Measurements from ENCODE around the gene ZNF341. TPM values are rescaled to one million over a fixed set of nuclear protein-coding genes. Genes with fewer than 3 reads are reported as not detected.
"Not testable (repeated sequence)": the region's sequence is repeated elsewhere in the genome, so short reads cannot be mapped to it uniquely, and the experiment has no call there.

ZNF341 gene
- total RNA-seq, 2 experiments from 2014 or later = 5.8 to 6.8 TPM

GRCh38 chr20:33736962-33737361 lies 5.2 kb downstream of the ZNF341 start:
- Mint-ChIP-seq H3K4me3 (no peak overlapping the region), H3K4me1 (ENCODE audit: low read depth) (peaks cover 14% of the 10 kb centered on the region), H3K27me3 (ENCODE audit: low read depth) (no peaks in the 10 kb centered on the region), H3K9me3 (peaks cover 9% of the 10 kb centered on the region), H3K36me3 (ENCODE audit: low read depth) (peaks cover 18% of the 10 kb centered on the region), H3K27ac (no peak overlapping the region)
- no peak for DNase-seq
- intact Hi-C loops (cut with micrococcal nuclease) = no loop called here
- CTCF ChIA-PET = interaction anchor here (0.6 kb wide), 1 partner anchor 14 kb away, joined by 4 read pairs; no protein-coding TSS in a partner anchor

- DNase-seq = no peak
- intact Hi-C loops (cut with micrococcal nuclease) = no loop called here
- no peaks in the 10 kb centered on the region for H3K4me1 Mint-ChIP-seq (ENCODE audit: low read depth)
- no peak overlapping the region for H3K27ac Mint-ChIP-seq
- CTCF ChIA-PET = no interaction called here
- H3K36me3 Mint-ChIP-seq (ENCODE audit: low read depth) = peaks cover 18% of the 10 kb centered on the region
- H3K27me3 Mint-ChIP-seq (ENCODE audit: low read depth) = no peaks in the 10 kb centered on the region
- peaks cover 9% of the 10 kb centered on the region for H3K9me3 Mint-ChIP-seq
- H3K4me3 Mint-ChIP-seq = no peak overlapping the region
These were observed 7.7 kb downstream of the ZNF341 start for GRCh38 chr20:33739493-33739892.

- H3K9me3 Mint-ChIP-seq = peaks cover 9% of the 10 kb centered on the region
- no peak overlapping the region for H3K27ac Mint-ChIP-seq
- CTCF ChIA-PET = no interaction called here
These were observed 8.4 kb downstream of the ZNF341 start for GRCh38 chr20:33740189-33740588.

GRCh38 chr20:33744181-33744580 lies 12.4 kb downstream of the ZNF341 start:
- DNase-seq = no peak
- Mint-ChIP-seq H3K9me3 (no peaks in the 10 kb centered on the region), H3K36me3 (ENCODE audit: low read depth) (peaks cover 22% of the 10 kb centered on the region), H3K27me3 (ENCODE audit: low read depth) (no peaks in the 10 kb centered on the region), H3K27ac (no peak overlapping the region), H3K4me1 (ENCODE audit: low read depth) (no peaks in the 10 kb centered on the region), H3K4me3 (no peak overlapping the region)
- intact Hi-C loops (cut with micrococcal nuclease) = no loop called here
- CTCF ChIA-PET = no interaction called here

More at GRCh38 chr20:33740189-33740588, 8.4 kb downstream of the ZNF341 start:
- no peaks in the 10 kb centered on the region for H3K4me1 Mint-ChIP-seq (ENCODE audit: low read depth)
- H3K36me3 Mint-ChIP-seq (ENCODE audit: low read depth) = peaks cover 22% of the 10 kb centered on the region
- intact Hi-C loops (cut with micrococcal nuclease) = no loop called here
- H3K4me3 Mint-ChIP-seq = no peak overlapping the region
- no peak for DNase-seq
- H3K27me3 Mint-ChIP-seq (ENCODE audit: low read depth) = no peaks in the 10 kb centered on the region

- CTCF ChIA-PET = no interaction called here
- intact Hi-C loops (cut with micrococcal nuclease) = no loop called here
- H3K36me3 Mint-ChIP-seq (ENCODE audit: low read depth) = peaks cover 22% of the 10 kb centered on the region
- no peak for DNase-seq
- no peaks in the 10 kb centered on the region for H3K27me3 Mint-ChIP-seq (ENCODE audit: low read depth)
- H3K4me3 Mint-ChIP-seq = no peak overlapping the region
- H3K9me3 Mint-ChIP-seq = no peaks in the 10 kb centered on the region
- no peaks in the 10 kb centered on the region for H3K4me1 Mint-ChIP-seq (ENCODE audit: low read depth)
- no peak overlapping the region for H3K27ac Mint-ChIP-seq
These were observed 13.1 kb downstream of the ZNF341 start for GRCh38 chr20:33744773-33745385.

- H3K27ac Mint-ChIP-seq = no peak overlapping the region
These were observed 14.7 kb downstream of the ZNF341 start for GRCh38 chr20:33746325-33746998.

GRCh38 chr20:33751775-33752174 lies 20.0 kb downstream of the ZNF341 start:
- DNase-seq = no peak
- H3K36me3 Mint-ChIP-seq (ENCODE audit: low read depth) = peaks cover 25% of the 10 kb centered on the region
- intact Hi-C loops (cut with micrococcal nuclease) = no loop called here
- no peak overlapping the region for H3K4me3 Mint-ChIP-seq
- CTCF ChIA-PET = interaction anchor here (0.8 kb wide), 1 partner anchor 20 kb away, joined by 4 read pairs; the partner anchor contains the start of gene ZNF341
- H3K27me3 Mint-ChIP-seq (ENCODE audit: low read depth) = no peaks in the 10 kb centered on the region
- peaks cover 5% of the 10 kb centered on the region for H3K4me1 Mint-ChIP-seq (ENCODE audit: low read depth)
- no peaks in the 10 kb centered on the region for H3K9me3 Mint-ChIP-seq
- no peak overlapping the region for H3K27ac Mint-ChIP-seq

More at GRCh38 chr20:33746325-33746998, 14.7 kb downstream of the ZNF341 start:
- Mint-ChIP-seq H3K4me3 (no peak overlapping the region), H3K36me3 (ENCODE audit: low read depth) (peaks cover 25% of the 10 kb centered on the region), H3K4me1 (ENCODE audit: low read depth) (no peaks in the 10 kb centered on the region), H3K9me3 (no peaks in the 10 kb centered on the region), H3K27me3 (ENCODE audit: low read depth) (no peaks in the 10 kb centered on the region)
- no peak for DNase-seq
- intact Hi-C loops (cut with micrococcal nuclease) = no loop called here
- CTCF ChIA-PET = no interaction called here

- Mint-ChIP-seq H3K27me3 (ENCODE audit: low read depth) (no peaks in the 10 kb centered on the region), H3K9me3 (peaks cover 4% of the 10 kb centered on the region), H3K27ac (no peak overlapping the region), H3K4me1 (ENCODE audit: low read depth) (peaks cover 5% of the 10 kb centered on the region), H3K36me3 (ENCODE audit: low read depth) (peaks cover 35% of the 10 kb centered on the region), H3K4me3 (no peak overlapping the region)
- DNase-seq = no peak
- CTCF ChIA-PET = interaction anchor here (1.2 to 1.7 kb wide), 2 partner anchors 39 to 161 kb away, joined by 3 to 4 read pairs; no protein-coding TSS in a partner anchor
- intact Hi-C loops (cut with micrococcal nuclease) = no loop called here
These were observed 21.3 kb downstream of the ZNF341 start for GRCh38 chr20:33753143-33753542.

- peaks cover 36% of the 10 kb centered on the region for H3K36me3 Mint-ChIP-seq (ENCODE audit: low read depth)
- CTCF ChIA-PET = interaction anchor here (1.2 to 1.7 kb wide), 2 partner anchors 38 to 161 kb away, joined by 3 to 4 read pairs; no protein-coding TSS in a partner anchor
- no peak overlapping the region for H3K27ac Mint-ChIP-seq
These were observed 22.0 kb downstream of the ZNF341 start for GRCh38 chr20:33753763-33754162.

GRCh38 chr20:33755936-33756490 lies 24.2 kb downstream of the ZNF341 start:
- H3K27ac Mint-ChIP-seq; H3K4me1 Mint-ChIP-seq (ENCODE audit: low read depth); intact Hi-C loops (cut with micrococcal nuclease); H3K4me3 Mint-ChIP-seq; H3K9me3 Mint-ChIP-seq; H3K27me3 Mint-ChIP-seq (ENCODE audit: low read depth); CTCF ChIA-PET; DNase-seq: not testable (repeated sequence)
- peaks cover 30% of the 10 kb centered on the region for H3K36me3 Mint-ChIP-seq (ENCODE audit: low read depth)

More at GRCh38 chr20:33753763-33754162, 22.0 kb downstream of the ZNF341 start:
- Mint-ChIP-seq H3K4me1 (ENCODE audit: low read depth) (peaks cover 5% of the 10 kb centered on the region), H3K4me3 (no peak overlapping the region), H3K9me3 (peaks cover 4% of the 10 kb centered on the region), H3K27me3 (ENCODE audit: low read depth) (no peaks in the 10 kb centered on the region)
- no peak for DNase-seq
- intact Hi-C loops (cut with micrococcal nuclease) = no loop called here

- H3K27ac Mint-ChIP-seq = no peak overlapping the region
- H3K36me3 Mint-ChIP-seq (ENCODE audit: low read depth) = peaks cover 29% of the 10 kb centered on the region
- H3K4me1 Mint-ChIP-seq (ENCODE audit: low read depth) = peaks cover 5% of the 10 kb centered on the region
- intact Hi-C loops (cut with micrococcal nuclease) = no loop called here
- H3K9me3 Mint-ChIP-seq = peaks cover 4% of the 10 kb centered on the region
- H3K4me3 Mint-ChIP-seq = no peak overlapping the region
- H3K27me3 Mint-ChIP-seq (ENCODE audit: low read depth) = no peaks in the 10 kb centered on the region
- CTCF ChIA-PET = no interaction called here
- DNase-seq = no peak
These were observed 25.2 kb downstream of the ZNF341 start for GRCh38 chr20:33757046-33757445.

- intact Hi-C loops (cut with micrococcal nuclease) = no loop called here
- H3K36me3 Mint-ChIP-seq (ENCODE audit: low read depth) = peaks cover 30% of the 10 kb centered on the region
These were observed 25.7 kb downstream of the ZNF341 start for GRCh38 chr20:33757458-33757857.

More at GRCh38 chr20:33757458-33757857, 25.7 kb downstream of the ZNF341 start:
- Mint-ChIP-seq H3K27me3 (ENCODE audit: low read depth) (no peaks in the 10 kb centered on the region), H3K27ac (no peak overlapping the region), H3K9me3 (peaks cover 4% of the 10 kb centered on the region), H3K4me3 (no peak overlapping the region), H3K4me1 (ENCODE audit: low read depth) (peaks cover 5% of the 10 kb centered on the region)
- CTCF ChIA-PET = no interaction called here
- no peak for DNase-seq

All from activated naive CD4-positive, alpha-beta T cell treated with anti-CD3 and anti-CD28 coated beads for 36 hours (primary cell).